ENCODE measurements around the gene FAU.

The FAU gene

DNA sequence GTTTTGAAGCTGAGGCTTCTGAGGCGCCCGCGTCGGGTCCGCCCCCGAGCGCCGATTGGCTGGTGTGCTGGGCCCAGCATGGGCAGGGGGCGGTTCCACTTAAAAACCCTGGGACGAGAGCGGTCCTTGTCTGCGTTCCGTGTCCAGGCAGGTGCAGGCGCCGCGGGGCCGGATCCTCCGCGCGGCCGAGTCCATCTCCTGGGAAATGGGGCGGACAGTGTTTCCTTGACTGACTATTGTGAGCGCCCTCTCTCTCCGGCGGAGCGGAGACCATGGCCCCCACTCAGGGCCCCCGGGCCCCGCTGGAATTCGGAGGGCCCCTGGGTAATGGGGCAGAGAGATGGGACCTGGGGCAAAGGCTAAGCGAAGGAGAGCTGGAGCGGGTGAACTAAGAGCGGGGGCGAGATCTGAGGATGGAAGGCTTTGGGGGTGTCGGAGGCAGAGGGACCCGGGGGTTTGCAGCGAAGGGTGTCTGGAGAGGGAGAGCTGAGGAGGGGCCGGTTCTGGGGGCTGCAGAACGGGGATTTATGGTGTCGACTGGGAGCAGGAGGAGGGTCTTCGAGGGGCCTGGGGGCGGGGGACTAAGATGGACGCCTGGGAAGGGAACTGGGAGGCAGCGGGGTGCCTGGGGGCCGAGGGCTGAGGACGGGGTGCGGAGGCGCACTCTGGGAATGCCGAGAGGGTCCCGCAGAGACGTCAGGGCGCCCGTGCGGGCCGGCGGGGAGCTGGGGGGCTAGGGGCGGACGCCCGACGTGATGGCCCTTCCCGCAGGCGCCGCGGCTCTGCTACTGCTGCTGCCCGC is 10.0 kb downstream of the FAU start, which contains the start of gene TM7SF2:
Gene TM7SF2, plus strand, starts transcription at position 129 of the 802 bp plus-strand sequence. Its CDS starts 144 bp downstream, at position 273.
- no peak for TF ChIP-seq CTCF (IDR thresholded peaks at IDR 0.05; ENCODE audit: low read depth, low read length)
- Histone ChIP-seq H3K36me3 (peaks cover 18% of the 10 kb centered on the region), H3K27me3 (ENCODE audit: insufficient read depth, low read depth, severe bottlenecking) (no peaks in the 10 kb centered on the region), H3K9me3 (ENCODE audit: severe bottlenecking) (no peaks in the 10 kb centered on the region), H3K4me3 (ENCODE audit: low read depth, low read length) (peak within 1 kb of the TSS; percentile 65), H3K27ac (peak within 1 kb of the TSS; percentile 78)
- peak; percentile 96 for DNase-seq

- H3K27me3 ChIP-seq (ENCODE audit: insufficient read depth, low read depth, severe bottlenecking), result no peaks in the 10 kb centered on the region
- no peak overlapping the region for H3K4me3 ChIP-seq (ENCODE audit: low read depth, low read length)
- TF ChIP-seq CTCF (IDR thresholded peaks at IDR 0.05; ENCODE audit: low read depth, low read length), result no peak
- no peak overlapping the region for H3K27ac ChIP-seq
- H3K9me3 ChIP-seq (ENCODE audit: severe bottlenecking), result no peaks in the 10 kb centered on the region
- no peak for DNase-seq
- peaks cover 15% of the 10 kb centered on the region; the same call in 1 of the 2 replicates for H3K36me3 ChIP-seq
Observed at GRCh38 chr11:65111159-65111743, 10.7 kb downstream of the FAU start.

DNA sequence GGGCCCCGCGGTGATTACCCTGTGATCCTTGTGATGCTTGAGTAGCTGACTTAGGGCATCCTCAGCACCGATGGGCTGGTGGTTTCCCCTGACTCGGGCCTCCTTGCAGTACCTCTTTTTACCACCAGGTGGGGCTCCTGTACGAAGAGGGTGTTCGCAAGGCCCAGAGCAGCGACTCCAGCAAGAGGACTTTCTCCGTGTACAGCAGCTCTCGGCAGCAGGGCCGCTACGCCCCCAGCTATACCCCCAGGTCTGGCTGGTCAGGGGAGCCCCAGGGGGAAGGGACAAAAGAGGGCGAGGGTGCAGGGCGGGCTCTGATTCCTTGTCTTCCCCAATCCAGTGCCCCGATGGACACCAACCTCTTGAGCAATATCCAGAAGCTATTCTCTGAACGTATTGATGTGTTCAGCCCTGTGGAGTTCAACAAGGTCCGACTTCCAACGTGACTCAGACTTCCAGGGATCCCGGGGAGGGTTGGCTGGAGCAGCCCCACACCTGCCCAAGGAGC is 11.5 kb downstream of the FAU start:
- Histone ChIP-seq H3K36me3 (peaks cover 10% of the 10 kb centered on the region; the same call in 1 of the 2 replicates), H3K27me3 (ENCODE audit: insufficient read depth, low read depth, severe bottlenecking) (no peaks in the 10 kb centered on the region), H3K4me3 (ENCODE audit: low read depth, low read length) (no peak overlapping the region), H3K27ac (no peak overlapping the region), H3K9me3 (ENCODE audit: severe bottlenecking) (no peaks in the 10 kb centered on the region)
- TF ChIP-seq CTCF (IDR thresholded peaks at IDR 0.05; ENCODE audit: low read depth, low read length), result peak; percentile 92
- DNase-seq, result peak; percentile 90

DNA sequence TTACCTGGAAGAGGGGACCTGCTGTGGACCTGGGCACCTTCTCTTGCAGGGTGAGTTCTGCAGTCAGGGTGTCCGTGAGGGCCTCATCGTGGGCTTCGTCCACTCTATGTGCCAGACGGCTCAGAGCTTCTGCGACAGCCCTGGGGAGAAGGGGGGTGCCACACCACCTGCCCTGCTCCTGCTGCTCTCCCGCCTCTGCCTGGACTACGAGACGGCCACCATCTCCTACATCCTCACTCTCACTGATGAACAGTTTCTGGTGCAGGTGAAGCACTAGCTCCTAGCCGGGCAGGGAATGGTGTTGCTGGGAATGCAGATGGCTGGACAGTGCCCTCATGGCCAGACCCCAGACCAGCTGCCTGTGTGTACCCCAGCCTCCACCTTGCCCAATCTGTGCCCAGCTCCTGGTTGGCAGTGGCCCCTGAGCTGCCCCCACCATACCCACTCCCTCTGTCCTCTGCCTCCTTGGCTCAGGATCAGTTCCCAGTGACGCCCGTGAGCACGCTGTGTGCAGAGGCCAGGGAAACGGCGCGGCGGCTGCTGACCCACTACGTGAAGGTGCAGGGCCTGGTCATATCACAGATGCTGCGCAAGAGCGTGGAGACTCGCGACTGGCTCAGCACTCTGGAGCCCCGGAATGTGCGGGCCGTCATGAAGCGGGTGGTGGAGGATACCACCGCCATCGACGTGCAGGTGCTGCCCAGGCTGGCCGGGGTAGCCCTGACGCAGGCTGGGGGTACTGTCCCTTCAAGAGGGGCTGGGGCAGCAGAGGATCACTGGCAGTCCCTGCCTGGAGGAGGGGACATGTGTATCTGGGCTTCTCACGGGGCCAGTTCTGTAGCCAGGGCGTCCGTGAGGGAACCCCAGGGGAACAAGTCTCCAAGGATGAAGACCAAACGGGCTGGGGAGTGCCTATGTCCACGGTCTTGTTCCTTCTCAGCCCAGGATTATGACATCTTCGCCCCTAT is 12.4 kb downstream of the FAU start:
- Histone ChIP-seq H3K4me3 (ENCODE audit: low read depth, low read length) (no peak overlapping the region), H3K27ac (no peak overlapping the region), H3K36me3 (peaks cover 8% of the 10 kb centered on the region; the same call in 1 of the 2 replicates), H3K9me3 (ENCODE audit: severe bottlenecking) (no peaks in the 10 kb centered on the region), H3K27me3 (ENCODE audit: insufficient read depth, low read depth, severe bottlenecking) (no peaks in the 10 kb centered on the region)
- no peak for DNase-seq
- TF ChIP-seq CTCF (IDR thresholded peaks at IDR 0.05; ENCODE audit: low read depth, low read length), result no peak

GRCh38 chr11:65108469-65109123 is 13.3 kb downstream of the FAU start:
- Histone ChIP-seq H3K27ac (no peak overlapping the region), H3K9me3 (ENCODE audit: severe bottlenecking) (no peaks in the 10 kb centered on the region), H3K27me3 (ENCODE audit: insufficient read depth, low read depth, severe bottlenecking) (no peaks in the 10 kb centered on the region), H3K36me3 (peaks cover 8% of the 10 kb centered on the region; the same call in 1 of the 2 replicates), H3K4me3 (ENCODE audit: low read depth, low read length) (no peak overlapping the region)
- DNase-seq, result no peak
- no peak for TF ChIP-seq CTCF (IDR thresholded peaks at IDR 0.05; ENCODE audit: low read depth, low read length)
